Measurements from ENCODE around the gene TMEM247. TPM values are rescaled to one million over a fixed set of nuclear protein-coding genes. Genes with fewer than 3 reads are reported as not detected.

The TMEM247 gene
- total RNA-seq, 1 donor from 2014 or later, result not detected

- Mint-ChIP-seq H3K27me3 (ENCODE audit: low read depth) (peaks cover 10% of the 10 kb centered on the region), H3K4me3 (peak overlapping the region; percentile 69), H3K36me3 (ENCODE audit: low read depth) (no peaks in the 10 kb centered on the region), H3K27ac (ENCODE audit: unreplicated experiment) (peak overlapping the region; percentile 78), H3K4me1 (peaks cover 60% of the 10 kb centered on the region), H3K9me3 (no peaks in the 10 kb centered on the region)
- no peak for TF ChIP-seq CTCF (conservative IDR thresholded peaks at IDR 0.05)
- peak; percentile 29 for DNase-seq (ENCODE audit: low read depth, low spot score)
Observed at GRCh38 chr2:46493971-46494250, 14.5 kb downstream of the TMEM247 start.

- peaks cover 11% of the 10 kb centered on the region for H3K27me3 Mint-ChIP-seq (ENCODE audit: low read depth)
- H3K9me3 Mint-ChIP-seq, result no peaks in the 10 kb centered on the region
- no peak overlapping the region for H3K4me3 Mint-ChIP-seq
- no peak for DNase-seq (ENCODE audit: low read depth, low spot score)
- H3K27ac Mint-ChIP-seq (ENCODE audit: unreplicated experiment), result no peak overlapping the region
- no peaks in the 10 kb centered on the region for H3K36me3 Mint-ChIP-seq (ENCODE audit: low read depth)
- no peak for TF ChIP-seq CTCF (conservative IDR thresholded peaks at IDR 0.05)
- H3K4me1 Mint-ChIP-seq, result peaks cover 57% of the 10 kb centered on the region
Observed at GRCh38 chr2:46494596-46494995, 15.2 kb downstream of the TMEM247 start.

GRCh38 chr2:46495231-46496030 lies 16.1 kb downstream of the TMEM247 start:
- H3K27me3 Mint-ChIP-seq (ENCODE audit: low read depth), result peaks cover 16% of the 10 kb centered on the region
- no peak for TF ChIP-seq CTCF (conservative IDR thresholded peaks at IDR 0.05)
- H3K4me1 Mint-ChIP-seq, result peaks cover 55% of the 10 kb centered on the region
- DNase-seq (ENCODE audit: low read depth, low spot score), result no peak
- H3K4me3 Mint-ChIP-seq, result peak overlapping the region; percentile 7
- no peaks in the 10 kb centered on the region for H3K9me3 Mint-ChIP-seq
- H3K27ac Mint-ChIP-seq (ENCODE audit: unreplicated experiment), result no peak overlapping the region
- no peaks in the 10 kb centered on the region for H3K36me3 Mint-ChIP-seq (ENCODE audit: low read depth)

- no peak for DNase-seq (ENCODE audit: low read depth, low spot score)
Observed at GRCh38 chr2:46497766-46498165, 18.4 kb downstream of the TMEM247 start.

GRCh38 chr2:46498681-46499080 lies 19.3 kb downstream of the TMEM247 start:
- no peaks in the 10 kb centered on the region for H3K9me3 Mint-ChIP-seq
- no peak for TF ChIP-seq CTCF (conservative IDR thresholded peaks at IDR 0.05)
- no peaks in the 10 kb centered on the region for H3K36me3 Mint-ChIP-seq (ENCODE audit: low read depth)
- peaks cover 53% of the 10 kb centered on the region for H3K4me1 Mint-ChIP-seq
- H3K27ac Mint-ChIP-seq (ENCODE audit: unreplicated experiment), result no peak overlapping the region
- H3K4me3 Mint-ChIP-seq, result peak overlapping the region; percentile 88
- H3K27me3 Mint-ChIP-seq (ENCODE audit: low read depth), result peaks cover 16% of the 10 kb centered on the region
- DNase-seq (ENCODE audit: low read depth, low spot score), result no peak

More at GRCh38 chr2:46497766-46498165, 18.4 kb downstream of the TMEM247 start:
- Mint-ChIP-seq H3K27me3 (ENCODE audit: low read depth) (peaks cover 16% of the 10 kb centered on the region), H3K4me1 (peaks cover 53% of the 10 kb centered on the region), H3K27ac (ENCODE audit: unreplicated experiment) (no peak overlapping the region), H3K9me3 (no peaks in the 10 kb centered on the region), H3K36me3 (ENCODE audit: low read depth) (no peaks in the 10 kb centered on the region), H3K4me3 (peak overlapping the region; percentile 54)
- no peak for TF ChIP-seq CTCF (conservative IDR thresholded peaks at IDR 0.05)

All from neural crest cell (in vitro differentiated cells).